HG03439 (cell line): Measurements from ENCODE around the gene TRDN.
"Not testable (repeated sequence)": the region's sequence is repeated elsewhere in the genome, so short reads cannot be mapped to it uniquely, and the experiment has no call there.

ENCODE experiments used
- ATAC-seq: cut with Tn5 transposase; IDR thresholded peaks from one replicate; pipeline ENCODE4 v1.9.1; 2021; ENCODE audit warnings: mild to moderate bottlenecking, moderate library complexity; ENCODE audit not compliant: unreplicated experiment

TRDN gene

DNA sequence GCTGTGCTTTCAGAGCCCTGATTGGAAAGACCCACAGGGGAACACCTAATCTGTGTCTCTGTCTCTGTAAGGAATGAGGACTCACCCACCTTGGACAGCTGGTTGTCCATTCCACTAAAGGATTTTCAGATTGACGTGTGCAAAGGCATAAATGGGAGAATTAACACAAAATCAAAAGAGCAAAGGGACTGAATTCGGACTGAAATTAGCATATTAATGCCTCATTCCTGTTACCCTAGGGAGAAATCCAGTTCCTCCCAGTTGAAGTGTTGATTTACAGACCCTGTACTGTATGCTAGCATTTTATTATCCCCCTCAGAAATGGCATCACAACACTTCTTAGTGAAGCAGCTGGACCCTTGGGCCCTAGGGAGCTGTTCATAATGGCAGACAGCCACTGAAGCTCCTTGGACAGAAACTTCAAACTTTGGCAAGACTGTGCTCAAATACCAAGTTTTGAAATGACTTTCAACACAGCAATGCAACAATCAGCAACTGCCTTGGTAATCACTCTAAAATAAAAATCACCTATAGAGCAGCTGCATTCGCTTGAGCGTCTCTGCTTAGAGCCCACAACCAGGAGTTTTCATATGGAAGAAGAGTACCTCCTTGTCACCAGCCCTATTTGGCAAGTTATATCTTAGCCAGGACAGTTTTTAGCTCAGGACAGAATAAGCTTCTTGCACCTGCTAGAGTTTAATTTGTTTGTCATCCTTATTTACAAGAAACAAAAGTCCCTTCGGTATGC lies 118.1 kb downstream of the TRDN start:
- no peak for ATAC-seq

DNA sequence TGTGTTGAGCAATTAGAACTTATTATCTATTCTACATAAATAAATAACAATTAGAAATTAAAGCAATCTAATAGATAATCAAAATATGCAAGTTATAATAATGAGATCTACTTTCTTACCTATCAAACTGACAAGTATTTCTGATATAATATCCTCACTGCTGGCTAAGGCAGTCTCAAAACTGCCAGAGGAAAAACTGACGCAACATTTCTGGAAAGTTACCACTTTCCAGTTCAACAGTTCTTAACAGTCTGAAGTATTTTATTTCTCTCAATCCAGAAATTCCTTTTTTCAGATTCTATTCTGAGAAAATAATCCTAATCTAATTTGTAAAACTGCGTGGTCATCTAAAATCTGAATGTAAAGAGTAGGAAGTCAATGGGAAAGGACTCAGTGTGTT lies 121.0 kb downstream of the TRDN start:
- ATAC-seq: no peak

DNA sequence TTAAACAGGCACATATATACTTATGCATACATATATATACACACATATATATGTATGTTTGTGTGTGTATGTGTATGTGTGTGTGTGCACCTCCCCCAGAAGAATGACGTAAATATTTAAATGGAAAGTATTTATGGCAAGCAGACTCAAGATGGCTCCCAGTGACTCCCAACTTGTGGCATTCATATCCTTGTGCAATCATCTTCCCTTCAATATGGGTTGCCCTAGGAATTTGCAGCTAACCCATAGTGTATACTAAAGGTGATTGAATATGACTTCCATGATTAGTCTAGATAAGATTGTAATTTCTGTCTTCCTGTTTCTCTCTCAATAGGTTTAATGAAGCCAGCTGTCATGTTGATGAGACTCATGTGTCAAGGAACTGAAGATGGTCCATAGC lies 127.6 kb downstream of the TRDN start:
- no peak for ATAC-seq

DNA sequence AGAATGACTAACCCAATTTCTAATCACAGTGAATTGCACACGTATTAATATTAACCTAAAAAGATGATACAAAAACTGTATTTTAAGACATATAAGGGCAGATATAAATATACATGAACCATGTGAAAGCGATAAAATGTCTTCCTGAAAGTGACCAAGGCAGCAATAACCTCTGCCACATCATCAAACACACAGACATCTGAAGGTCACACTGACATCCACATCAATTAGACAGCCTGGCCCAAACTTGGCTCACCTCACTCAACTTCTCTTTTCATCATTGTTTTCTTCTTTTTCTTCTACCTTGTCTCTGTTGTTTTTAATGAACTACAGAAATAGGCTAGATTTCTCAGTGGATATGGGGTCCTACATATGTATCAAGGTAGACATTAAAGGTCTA lies 128.5 kb downstream of the TRDN start:
- no peak for ATAC-seq

DNA sequence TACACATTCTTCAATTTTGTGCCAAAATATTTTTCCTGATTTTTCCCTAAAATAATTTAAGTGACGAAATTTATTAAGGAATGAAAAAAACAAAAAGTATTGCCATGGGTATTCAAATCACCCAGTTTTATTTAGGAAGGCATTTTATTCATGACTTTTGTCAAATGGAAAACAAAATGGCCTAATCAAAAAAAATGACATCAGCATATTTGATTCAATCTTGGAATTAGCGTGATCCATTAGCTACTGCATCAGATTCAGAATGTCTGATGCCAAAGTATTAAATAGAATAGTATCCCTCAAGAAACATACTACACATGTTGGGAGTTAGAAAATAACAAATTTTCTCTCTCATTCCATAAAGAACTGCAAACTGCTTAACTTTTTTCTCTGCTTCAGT lies 129.2 kb downstream of the TRDN start:
- no peak for ATAC-seq

DNA sequence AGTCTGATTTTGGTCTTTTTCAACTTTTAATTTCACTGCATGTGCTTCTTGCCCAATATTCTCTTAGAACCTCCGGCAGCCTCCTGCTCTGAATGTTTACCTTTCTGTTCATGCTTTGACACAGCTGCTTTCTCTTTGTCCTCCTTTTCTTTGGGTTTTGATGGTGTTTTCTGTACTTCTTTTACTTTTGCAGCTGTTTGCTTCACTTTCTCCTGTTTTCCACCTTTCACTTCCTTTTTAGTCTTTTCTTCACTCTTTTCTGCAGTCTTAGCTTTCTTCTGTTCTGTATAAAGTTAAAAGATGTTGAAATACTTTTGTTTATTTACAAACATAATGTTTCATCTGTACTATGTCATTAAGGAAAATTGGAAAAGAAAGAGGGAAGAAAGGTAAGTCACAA lies 133.1 kb downstream of the TRDN start:
- ATAC-seq: no peak

DNA sequence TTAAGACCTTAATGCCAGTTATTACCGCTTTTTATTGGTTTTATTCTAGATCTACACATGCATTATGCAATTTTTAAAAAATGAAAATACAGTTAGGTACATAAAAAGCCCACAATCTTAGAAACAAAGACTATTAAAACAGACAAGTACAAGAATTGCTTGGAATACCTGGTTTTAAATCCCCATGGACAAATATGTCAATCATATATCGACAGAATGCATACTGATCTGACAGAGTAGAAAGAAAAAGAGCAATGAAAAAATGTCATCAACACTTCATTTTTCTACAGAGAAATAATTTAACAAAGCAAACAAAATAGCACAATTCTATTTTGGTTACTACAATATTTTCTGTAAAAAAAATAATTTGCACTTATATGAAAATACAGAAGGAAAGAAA lies 139.7 kb downstream of the TRDN start:
- ATAC-seq: no peak

DNA sequence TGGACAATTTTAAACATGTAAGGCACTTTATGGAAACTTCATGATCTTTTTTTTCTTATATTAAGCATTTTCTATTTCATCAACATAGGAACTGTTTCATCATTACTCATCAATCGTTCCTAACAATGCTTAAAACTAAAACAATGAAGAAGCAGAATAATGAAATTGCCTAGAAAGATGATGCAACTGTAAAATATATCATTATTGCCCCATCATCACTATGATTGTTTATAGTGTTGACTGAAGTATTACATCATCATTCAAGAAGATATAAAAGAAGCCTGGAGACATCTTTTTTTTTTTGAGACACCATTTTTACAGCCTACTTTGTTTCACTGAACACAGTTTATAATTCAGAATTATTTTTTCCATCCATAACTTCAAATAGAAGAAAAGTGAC lies 147.2 kb downstream of the TRDN start:
- ATAC-seq: no peak

DNA sequence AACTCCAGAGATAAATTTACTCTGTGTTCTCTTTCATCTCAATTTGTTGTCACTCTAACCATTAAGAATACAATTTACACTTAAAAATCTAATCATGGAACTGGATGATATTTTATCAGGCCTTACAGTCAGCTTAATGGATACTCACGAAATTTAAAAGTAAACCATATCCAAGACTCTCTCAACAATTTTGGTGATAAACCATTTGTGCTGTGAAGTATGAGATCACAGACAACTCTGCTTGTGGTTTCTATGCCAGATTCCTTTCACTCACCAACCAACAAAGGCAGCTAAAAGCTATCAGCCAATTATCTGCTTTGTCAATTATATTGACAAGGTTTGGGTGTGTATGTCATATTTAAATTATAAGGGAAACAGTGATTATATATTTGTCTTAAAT lies 155.8 kb downstream of the TRDN start:
- ATAC-seq: no peak

DNA sequence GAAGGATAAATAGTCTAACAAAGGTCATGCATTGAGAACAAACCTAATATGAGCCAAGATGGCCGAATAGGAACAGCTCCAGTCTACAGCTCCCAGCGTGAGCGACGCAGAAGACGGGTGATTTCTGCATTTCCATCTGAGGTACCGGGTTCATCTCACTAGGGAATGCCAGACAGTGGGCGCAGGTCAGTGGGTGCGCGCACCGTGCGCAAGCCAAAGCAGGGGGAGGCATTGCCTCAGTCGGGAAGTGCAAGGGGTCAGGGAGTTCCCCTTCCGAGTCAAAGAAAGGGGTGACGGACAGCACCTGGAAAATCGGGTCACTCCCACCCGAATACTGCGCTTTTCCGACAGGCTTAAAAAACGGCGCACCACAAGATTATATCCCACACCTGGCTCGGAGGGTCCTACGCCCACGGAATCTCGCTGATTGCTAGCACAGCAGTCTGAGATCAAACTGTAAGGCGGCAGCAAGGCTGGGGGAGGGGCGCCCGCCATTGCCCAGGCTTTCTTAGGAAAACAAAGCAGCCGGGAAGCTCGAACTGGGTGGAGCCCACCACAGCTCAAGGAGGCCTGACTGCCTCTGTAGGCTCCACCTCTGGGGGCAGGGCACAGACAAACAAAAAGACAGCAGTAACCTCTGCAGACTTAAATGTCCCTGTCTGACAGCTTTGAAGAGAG lies 164.6 kb downstream of the TRDN start:
- not testable (repeated sequence) for ATAC-seq

DNA sequence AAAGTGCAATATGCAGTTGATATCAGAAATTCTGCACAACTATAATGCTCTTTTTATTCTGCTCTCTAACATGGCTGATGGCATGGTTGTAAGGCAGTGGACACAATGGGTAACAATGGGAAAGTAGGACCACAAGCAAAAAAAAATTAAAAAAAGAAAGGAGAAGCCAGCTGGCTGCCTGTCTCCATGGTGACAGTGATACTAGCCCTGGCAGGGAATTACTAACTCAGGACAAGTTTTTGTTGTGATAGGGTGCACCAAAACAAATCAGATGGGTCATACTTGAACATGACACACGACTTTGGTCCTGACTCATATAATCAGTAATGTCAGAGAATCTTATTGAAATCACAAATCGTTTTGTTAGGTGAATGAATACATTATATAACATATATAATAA lies 169.4 kb downstream of the TRDN start:
- ATAC-seq: no peak

DNA sequence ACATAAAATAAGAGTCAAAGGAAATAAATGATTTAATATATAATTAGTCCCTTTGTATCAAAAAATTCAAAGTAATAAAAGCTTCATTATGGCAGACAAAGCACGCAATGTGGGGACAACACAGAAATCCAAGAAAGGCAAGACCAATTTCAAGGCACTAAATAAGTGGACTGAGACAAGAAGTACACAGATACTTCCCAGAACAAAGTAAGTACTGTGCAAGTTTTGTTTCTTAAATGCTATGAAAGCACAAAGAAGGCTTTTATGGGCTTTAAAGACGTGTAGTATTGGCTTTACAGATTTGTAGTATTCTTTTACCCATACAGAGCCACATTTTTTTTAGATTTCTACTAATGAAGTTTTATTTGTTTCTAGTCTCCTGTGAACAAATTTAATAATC lies 174.6 kb downstream of the TRDN start:
- ATAC-seq: no peak

DNA sequence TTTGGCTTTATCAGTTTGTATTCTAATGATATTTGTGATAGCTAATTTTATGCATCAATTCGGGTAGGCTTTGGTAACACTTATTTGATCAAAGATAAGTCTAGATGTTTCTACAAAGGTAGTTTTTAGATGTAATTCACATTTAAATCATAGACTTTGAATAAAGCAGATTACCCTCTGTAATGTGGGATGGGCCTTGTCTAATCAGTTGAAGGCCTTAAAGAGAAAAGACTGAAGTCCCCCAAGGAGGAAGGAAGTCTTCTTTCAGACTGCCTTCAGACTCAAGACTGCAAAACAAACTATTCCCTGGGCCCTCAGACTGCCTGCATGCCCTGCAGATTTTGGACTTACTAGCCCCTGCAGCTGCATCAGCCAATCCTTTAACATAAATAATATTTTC lies 178.5 kb downstream of the TRDN start:
- no peak for ATAC-seq

DNA sequence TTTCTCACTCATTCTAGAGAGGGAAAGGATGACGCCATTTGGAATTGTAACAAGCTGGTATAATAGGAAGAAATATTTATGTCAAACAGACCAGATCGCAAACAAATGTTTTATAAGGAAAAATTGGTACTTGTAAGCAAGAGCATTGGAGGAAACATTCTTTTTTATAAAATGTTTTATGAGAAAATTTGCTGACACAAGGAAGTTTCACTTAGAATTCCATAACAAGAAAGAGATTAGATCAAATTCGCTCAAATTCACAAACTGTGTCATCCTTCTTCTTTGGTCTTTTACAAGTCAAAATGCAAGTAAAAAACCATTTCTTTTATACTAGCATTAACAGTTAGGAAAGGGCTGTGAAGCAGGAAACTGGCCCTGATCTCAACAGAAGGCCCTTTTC lies 179.9 kb downstream of the TRDN start:
- no peak for ATAC-seq

DNA sequence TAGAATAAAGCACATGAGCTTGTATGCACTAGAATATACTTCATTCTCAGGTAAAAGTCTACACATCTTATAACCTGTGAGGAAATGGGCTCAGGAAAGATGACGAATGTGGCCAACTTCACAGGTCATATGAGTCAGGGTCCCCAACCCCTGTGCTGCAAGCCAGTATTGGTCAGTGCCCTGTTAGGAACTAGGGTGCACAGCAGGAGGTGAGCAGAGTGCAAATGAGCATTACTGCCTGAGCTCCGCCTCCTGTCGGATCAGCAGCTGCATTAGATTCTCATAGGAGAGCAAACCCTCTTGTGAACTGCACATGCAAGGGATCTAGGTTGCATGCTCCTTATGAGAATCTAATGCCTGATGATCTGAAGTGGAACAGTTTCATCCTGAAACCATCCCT lies 182.3 kb downstream of the TRDN start:
- no peak for ATAC-seq

DNA sequence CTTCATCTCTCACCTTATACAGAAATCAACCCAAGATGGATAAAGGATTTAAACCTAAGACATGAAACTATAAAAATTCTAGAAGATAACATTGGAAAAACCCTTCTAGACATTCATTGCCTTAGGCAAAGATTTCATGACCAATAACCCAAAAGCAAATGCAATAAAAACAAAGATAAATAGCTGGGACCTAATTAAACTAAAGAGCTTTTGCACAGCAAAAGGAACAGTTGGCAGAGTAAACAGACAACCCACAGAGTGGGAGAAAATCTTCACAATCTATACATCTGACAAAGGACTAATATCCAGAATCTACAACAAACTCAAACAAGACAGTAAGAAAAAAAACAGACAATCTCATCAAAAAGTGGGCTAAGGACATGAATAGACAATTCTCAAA lies 183.7 kb downstream of the TRDN start:
- ATAC-seq: not testable (repeated sequence)

DNA sequence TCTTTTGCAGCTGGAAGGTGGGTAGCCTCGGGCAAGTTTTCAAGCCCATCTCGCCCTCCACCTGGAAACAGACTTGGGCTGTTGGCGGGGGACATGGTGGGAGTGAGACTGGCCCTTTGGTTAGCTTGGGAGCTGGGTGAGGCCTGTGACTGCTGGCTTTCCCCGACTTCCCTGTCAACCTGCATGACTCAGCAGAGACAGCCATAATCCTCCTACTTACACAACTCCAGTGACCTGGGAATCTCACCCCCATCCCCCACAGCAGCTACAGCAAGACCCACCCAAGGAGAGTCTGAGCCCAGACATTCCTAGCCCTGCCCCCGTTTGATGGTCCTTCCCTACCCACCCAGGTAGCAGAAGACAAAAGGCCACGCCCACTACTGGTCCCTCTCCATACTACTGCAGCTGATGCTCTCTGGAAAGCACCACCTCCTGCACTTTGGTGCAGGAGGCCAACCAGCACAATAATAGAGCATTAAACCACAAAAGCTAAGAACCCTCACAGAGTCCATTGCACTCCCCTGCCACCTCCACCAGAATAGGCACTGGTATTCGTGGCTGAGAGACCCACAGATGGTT lies 188.4 kb downstream of the TRDN start:
- ATAC-seq: no peak

DNA sequence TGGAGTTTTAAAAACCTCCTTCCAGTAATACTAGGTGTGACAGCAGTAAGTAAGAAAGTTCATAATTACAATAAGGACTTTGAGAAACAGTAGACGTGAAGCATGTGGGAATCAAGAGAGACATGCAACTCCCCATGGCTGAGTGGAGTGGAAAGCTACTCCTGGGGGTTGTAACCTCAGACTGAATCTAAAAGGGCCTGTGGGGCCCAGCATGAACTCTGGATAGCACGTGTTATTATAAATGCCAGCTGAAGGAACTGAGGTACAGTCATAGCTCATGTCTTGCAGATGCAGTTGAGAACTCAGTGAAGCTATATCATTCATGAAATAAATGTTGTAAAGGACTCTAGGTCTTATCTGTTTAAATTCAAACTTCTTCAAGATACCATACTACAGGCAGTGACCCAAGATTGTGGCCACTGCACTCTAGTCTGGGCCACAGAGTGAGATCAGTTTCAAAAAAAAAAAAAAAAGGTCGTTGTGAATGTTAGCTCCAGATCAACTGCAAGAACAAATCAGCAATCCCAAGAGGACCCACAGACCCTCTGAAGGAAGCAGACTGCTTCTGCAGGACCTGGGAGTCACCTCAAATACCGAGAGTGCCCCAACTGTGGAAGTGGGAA lies 189.3 kb downstream of the TRDN start:
- no peak for ATAC-seq

DNA sequence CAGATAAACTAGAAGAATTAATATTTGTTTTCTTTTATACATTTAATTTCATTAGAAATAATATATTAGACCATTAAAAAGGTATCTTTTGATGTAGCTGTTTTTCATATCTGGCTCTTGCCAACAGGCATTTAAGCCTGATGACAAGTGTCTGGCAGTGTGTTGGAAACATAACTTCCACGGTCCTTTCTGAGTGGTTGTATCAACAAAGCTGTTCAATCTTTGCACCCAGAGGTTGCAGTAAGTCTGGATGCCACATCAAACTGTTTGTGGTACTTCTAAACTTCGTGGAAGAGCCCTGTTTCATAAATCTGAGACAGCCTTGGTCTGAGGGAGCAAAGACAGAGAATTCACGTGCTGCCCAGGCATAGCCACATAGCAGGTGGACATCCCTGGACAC lies 197.4 kb downstream of the TRDN start:
- no peak for ATAC-seq

DNA sequence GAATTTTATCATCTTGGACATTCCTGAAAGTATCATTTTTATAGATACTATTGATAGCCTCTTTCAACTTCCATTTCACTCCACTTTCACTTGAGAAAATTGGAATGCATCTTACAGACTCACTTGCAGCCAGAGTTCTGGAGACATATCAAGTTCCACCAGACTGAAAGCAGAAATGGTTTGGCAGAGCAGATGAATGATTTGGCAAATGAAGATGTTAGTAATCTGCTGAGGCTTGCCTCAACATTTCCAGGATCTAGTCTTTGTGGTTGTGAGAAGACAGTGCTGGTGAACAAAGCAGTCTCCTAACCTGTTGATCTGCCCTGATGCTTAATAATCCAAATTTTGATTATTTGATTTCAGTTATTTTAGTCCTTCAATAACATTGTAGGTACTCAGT lies 202.6 kb downstream of the TRDN start:
- no peak for ATAC-seq

DNA sequence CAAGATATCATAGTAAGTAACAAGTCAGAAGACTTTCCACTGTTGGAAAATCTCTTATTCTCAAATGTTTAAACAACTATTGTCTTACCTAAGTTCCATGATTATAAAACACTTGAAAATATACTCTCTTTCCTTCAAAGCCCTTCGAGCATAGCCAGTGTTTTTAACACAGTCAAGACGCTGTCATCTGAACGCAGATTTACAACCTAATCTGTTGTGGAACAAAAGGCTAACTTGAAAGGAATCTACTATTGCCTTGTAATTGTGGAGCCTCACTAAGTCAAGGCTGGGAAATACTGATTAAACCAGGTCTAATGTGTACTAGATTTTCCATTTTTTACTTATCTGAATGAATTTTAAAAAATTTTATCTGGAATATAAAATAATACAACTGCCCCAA lies 205.8 kb downstream of the TRDN start:
- ATAC-seq: no peak

DNA sequence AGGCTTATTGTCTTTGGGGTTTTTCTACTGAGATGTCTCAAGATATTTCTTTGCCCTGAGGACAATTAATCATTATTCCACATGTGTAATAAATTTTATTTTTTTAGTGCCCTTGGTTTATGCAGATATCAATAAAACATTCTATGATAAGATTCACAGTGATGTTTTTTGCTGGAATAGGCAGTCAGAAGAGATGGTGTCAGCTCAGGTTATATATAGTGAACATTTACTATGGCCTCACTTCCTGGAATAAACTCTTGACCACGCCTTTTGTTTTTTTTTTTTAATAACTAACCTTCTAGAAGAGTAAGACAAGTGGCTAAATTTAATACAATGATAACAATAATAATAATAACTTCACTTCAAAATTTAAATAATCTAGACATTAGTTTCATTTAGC lies 209.7 kb downstream of the TRDN start:
- no peak for ATAC-seq
